Activated naive CD8-positive, alpha-beta T cell treated with anti-CD3 and anti-CD28 coated beads for 36 hours (primary cell): Measurements from ENCODE around the gene CNN3. TPM values are rescaled to one million over a fixed set of nuclear protein-coding genes. Genes with fewer than 3 reads are reported as not detected.

Experiments
- DNase-seq: peaks from one replicate; pipeline ENCODE4 v3.0.0; 2021
- H3K27ac Mint-ChIP-seq: one replicate; pipeline ENCODE4 v1.8.0; 2022; ENCODE audit warnings: mild to moderate bottlenecking, moderate library complexity, mixed read lengths
- H3K27me3 Mint-ChIP-seq: one replicate; pipeline ENCODE4 v1.8.0; 2022; ENCODE audit warnings: mild to moderate bottlenecking, mixed read lengths
- H3K36me3 Mint-ChIP-seq: one replicate; pipeline ENCODE4 v1.8.0; 2021; ENCODE audit warnings: mild to moderate bottlenecking, mixed read lengths
- H3K4me1 Mint-ChIP-seq: one replicate; pipeline ENCODE4 v1.8.0; 2021; ENCODE audit warnings: mixed read lengths
- H3K4me3 Mint-ChIP-seq: one replicate; pipeline ENCODE4 v1.8.0; 2022; ENCODE audit warnings: mild to moderate bottlenecking, moderate library complexity, mixed read lengths
- H3K9me3 Mint-ChIP-seq: one replicate; pipeline ENCODE4 v1.8.0; 2022; ENCODE audit warnings: mixed read lengths
- total RNA-seq, 2 experiments: library from RNA; stranded (reverse); gene quantifications; one replicate each; pipeline ENCODE4 v1.2.3, GENCODE V29; 2021

The CNN3 gene
- total RNA-seq = 10 to 100 TPM; 12.9 to 15.2 TPM

- Mint-ChIP-seq H3K27me3 (peaks cover 18% of the 10 kb centered on the region), H3K36me3 (no peaks in the 10 kb centered on the region), H3K4me1 (peaks cover 28% of the 10 kb centered on the region), H3K4me3 (peak within 1 kb of the TSS; percentile 87), H3K9me3 (no peaks in the 10 kb centered on the region), H3K27ac (peak within 1 kb of the TSS; percentile 34)
- peak; percentile 88 for DNase-seq
These were observed at the start of gene CNN3 for GRCh38 chr1:94926915-94927404. TSS of gene CNN3 (minus strand) at chr1:94927110. CDS start at chr1:94926894, 216 bp downstream.

GRCh38 chr1:94974824-94975223, 47.9 kb upstream of the CNN3 start:
- H3K4me1 Mint-ChIP-seq = no peaks in the 10 kb centered on the region
- no peak overlapping the region for H3K27ac Mint-ChIP-seq
- H3K27me3 Mint-ChIP-seq = no peaks in the 10 kb centered on the region
- H3K9me3 Mint-ChIP-seq = no peaks in the 10 kb centered on the region
- peaks cover 3% of the 10 kb centered on the region for H3K36me3 Mint-ChIP-seq
- DNase-seq = no peak
- H3K4me3 Mint-ChIP-seq = no peak overlapping the region

GRCh38 chr1:94974241-94974640, 47.3 kb upstream of the CNN3 start:
- Mint-ChIP-seq H3K36me3 (peaks cover under 1% of the 10 kb centered on the region), H3K27ac (no peak overlapping the region), H3K27me3 (no peaks in the 10 kb centered on the region), H3K9me3 (no peaks in the 10 kb centered on the region), H3K4me3 (no peak overlapping the region), H3K4me1 (no peaks in the 10 kb centered on the region)
- DNase-seq = no peak

DNA sequence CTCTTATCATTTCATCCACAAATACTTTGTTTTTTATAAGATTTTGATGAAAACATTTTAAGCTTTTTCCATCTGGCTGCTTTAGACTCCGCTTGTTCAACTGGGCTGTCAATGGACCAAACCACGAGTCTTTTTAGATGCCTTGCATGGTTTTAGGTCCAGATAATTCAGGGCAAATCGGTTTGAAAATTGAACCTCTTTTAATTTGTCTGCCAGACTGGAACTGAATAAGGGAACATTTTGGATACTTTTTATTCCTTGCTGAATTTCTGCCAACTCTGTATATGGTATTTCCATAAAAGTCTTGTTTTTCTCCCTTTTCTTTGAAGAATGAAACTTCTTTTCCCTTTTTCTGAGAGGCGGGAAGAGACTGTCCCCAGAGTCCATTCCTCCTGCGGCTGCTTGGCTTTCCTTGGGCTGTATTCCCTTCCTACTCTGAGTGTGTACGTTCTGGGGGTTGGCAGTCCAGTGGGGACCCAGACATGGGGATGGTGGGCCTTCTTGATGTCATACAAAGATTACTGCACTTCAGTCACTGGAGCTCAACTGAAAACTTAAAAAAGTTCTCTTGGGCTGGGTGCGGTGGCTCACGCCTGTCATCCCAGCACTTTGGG, 46.5 kb upstream of the CNN3 start:
- Mint-ChIP-seq H3K4me3 (no peak overlapping the region), H3K9me3 (no peaks in the 10 kb centered on the region), H3K36me3 (no peaks in the 10 kb centered on the region), H3K27me3 (no peaks in the 10 kb centered on the region), H3K4me1 (peaks cover 2% of the 10 kb centered on the region), H3K27ac (no peak overlapping the region)
- no peak for DNase-seq

DNA sequence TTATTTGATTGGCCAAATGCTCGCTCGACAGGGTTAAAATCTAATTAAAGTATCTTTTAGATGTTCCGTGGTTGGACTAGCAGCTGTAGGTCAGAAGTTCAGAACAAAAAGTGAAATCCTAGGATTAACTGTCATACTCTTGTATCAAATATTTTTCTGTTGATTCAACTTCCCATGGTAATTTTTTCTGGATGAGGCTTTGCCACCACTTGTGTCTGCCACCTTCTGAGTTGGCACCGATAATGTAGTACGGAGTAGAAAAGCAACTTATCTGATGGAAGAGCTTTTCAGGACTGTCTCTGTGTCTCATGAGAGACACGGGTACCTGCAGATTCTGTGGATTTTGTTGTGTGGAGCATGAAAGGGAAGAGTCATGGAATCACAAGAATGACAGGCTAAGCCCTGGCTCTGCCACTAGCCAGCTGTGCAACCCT, 44.6 kb upstream of the CNN3 start:
- Mint-ChIP-seq H3K36me3 (no peaks in the 10 kb centered on the region), H3K4me3 (no peak overlapping the region), H3K27ac (no peak overlapping the region), H3K27me3 (no peaks in the 10 kb centered on the region), H3K4me1 (peaks cover 2% of the 10 kb centered on the region), H3K9me3 (no peaks in the 10 kb centered on the region)
- DNase-seq = no peak

GRCh38 chr1:94970783-94971182, 43.9 kb upstream of the CNN3 start:
- H3K36me3 Mint-ChIP-seq = no peaks in the 10 kb centered on the region
- H3K4me1 Mint-ChIP-seq = peaks cover 2% of the 10 kb centered on the region
- no peak overlapping the region for H3K4me3 Mint-ChIP-seq
- no peak overlapping the region for H3K27ac Mint-ChIP-seq
- H3K9me3 Mint-ChIP-seq = no peaks in the 10 kb centered on the region
- no peaks in the 10 kb centered on the region for H3K27me3 Mint-ChIP-seq
- DNase-seq = no peak

DNA sequence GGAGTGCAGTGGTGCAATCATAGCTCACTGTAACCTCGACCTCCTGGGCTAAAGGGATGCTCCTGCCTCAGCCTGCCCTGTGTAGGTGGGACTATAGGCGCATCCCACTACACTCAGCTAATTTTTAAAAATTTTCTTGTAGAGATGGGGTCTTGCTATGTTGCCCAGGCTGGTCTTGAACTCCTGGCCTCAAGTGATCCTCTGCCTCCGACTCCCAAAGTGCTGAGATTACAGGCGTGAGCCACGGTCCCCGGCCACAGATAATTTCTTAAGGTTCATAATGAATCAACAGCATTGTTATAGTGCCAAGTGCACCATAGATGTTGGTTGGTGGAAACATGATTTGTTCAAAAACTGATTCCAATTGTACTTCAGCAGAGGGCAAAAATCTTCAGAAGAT, 42.2 kb upstream of the CNN3 start:
- DNase-seq = no peak
- Mint-ChIP-seq H3K27ac (no peak overlapping the region), H3K4me3 (no peak overlapping the region), H3K9me3 (no peaks in the 10 kb centered on the region), H3K27me3 (no peaks in the 10 kb centered on the region), H3K36me3 (no peaks in the 10 kb centered on the region), H3K4me1 (peaks cover 2% of the 10 kb centered on the region)

GRCh38 chr1:94966033-94966432, 39.1 kb upstream of the CNN3 start:
- Mint-ChIP-seq H3K27me3 (no peaks in the 10 kb centered on the region), H3K4me1 (peaks cover 15% of the 10 kb centered on the region), H3K27ac (no peak overlapping the region), H3K9me3 (no peaks in the 10 kb centered on the region), H3K36me3 (no peaks in the 10 kb centered on the region), H3K4me3 (no peak overlapping the region)
- DNase-seq = no peak

GRCh38 chr1:94963864-94964263, 37.0 kb upstream of the CNN3 start:
- Mint-ChIP-seq H3K4me3 (no peak overlapping the region), H3K4me1 (peaks cover 15% of the 10 kb centered on the region), H3K9me3 (no peaks in the 10 kb centered on the region), H3K27me3 (no peaks in the 10 kb centered on the region), H3K36me3 (no peaks in the 10 kb centered on the region), H3K27ac (no peak overlapping the region)
- no peak for DNase-seq

DNA sequence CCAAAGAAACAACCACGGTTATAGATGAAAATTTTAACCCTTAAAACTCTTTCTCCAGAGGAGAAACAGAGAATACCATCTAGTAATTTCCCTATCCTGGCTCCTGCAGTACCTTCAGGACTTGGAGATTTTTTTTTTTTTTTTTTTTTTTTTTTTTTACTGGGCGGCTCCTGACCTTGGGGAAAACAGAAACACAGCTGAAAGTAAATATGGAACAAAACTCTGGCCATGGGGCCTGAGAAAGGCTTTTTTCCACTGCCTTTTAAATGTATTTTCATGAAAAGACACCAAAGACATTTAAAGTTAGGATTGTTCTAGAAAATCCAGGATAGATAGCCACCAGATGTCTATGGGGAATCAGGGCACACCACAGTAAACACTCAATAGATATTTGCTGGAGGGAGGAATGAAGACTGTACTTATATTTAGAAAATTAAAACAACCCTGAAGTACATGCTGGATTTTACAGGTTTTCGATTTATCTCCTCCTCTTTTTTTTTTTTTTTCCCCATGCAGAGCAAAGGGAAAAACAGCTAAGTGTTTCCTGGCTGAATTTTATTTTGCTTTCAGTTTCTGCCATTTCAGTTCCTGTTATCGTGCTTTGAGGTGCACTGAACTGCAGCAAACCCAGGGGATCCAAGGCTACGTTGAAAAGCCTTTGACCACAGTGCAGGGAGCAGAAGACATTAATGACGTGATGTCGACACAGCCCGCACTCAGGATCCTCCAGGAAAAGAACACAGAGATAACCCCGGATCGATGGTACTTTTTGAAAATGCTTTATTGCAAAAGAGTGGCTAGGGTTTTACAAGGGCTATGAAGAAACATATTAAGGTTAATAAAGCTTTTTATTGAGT, 35.7 kb upstream of the CNN3 start:
- Mint-ChIP-seq H3K27ac (peak overlapping the region; percentile 91), H3K4me3 (peak overlapping the region; percentile 93), H3K4me1 (peaks cover 13% of the 10 kb centered on the region), H3K27me3 (no peaks in the 10 kb centered on the region), H3K9me3 (no peaks in the 10 kb centered on the region), H3K36me3 (no peaks in the 10 kb centered on the region)
- DNase-seq = peak; percentile 29

GRCh38 chr1:94961988-94962387, 35.1 kb upstream of the CNN3 start:
- H3K36me3 Mint-ChIP-seq = no peaks in the 10 kb centered on the region
- no peak for DNase-seq
- H3K4me1 Mint-ChIP-seq = peaks cover 13% of the 10 kb centered on the region
- peak overlapping the region; percentile 29 for H3K27ac Mint-ChIP-seq
- H3K4me3 Mint-ChIP-seq = no peak overlapping the region
- H3K9me3 Mint-ChIP-seq = no peaks in the 10 kb centered on the region
- no peaks in the 10 kb centered on the region for H3K27me3 Mint-ChIP-seq

DNA sequence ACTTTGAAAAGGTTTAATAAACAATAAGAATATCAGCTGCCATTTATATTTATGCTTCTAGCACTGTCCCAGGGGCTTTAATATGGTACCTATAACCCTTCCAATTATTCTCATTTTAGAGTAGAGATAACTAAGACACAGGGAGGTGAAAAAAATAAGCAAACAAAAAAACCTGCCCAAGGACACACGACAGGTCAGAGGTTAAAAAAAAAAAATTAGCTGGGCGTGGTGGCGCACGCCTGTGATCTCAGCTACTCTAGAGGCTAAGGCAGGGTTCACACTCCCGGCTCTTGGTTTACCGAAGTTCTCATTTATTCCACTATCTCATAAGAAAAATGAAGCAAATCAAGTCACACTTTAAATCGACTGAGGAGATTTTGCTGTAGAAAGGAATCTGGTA, 34.7 kb upstream of the CNN3 start:
- H3K27ac Mint-ChIP-seq = no peak overlapping the region
- DNase-seq = no peak

DNA sequence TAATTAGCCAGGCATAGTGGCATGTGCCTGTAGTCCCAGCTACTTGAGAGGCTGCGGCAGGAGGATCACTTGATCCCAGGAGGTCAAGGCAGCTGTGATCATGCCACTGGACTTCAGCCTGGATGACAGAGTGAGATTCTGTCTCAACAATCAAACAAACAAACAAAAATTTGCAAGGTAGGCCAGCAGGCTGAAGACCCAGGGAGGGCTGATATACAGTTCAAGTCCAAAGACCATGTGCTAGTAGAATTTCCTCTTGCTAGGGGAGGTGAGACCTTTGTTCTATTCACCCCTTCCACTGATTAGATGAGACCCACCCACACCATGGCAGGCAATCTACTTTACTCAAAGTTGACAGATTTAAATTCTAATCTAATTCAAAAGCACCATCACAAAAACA, 31.2 kb upstream of the CNN3 start:
- DNase-seq = no peak
- H3K27me3 Mint-ChIP-seq = no peaks in the 10 kb centered on the region
- no peaks in the 10 kb centered on the region for H3K36me3 Mint-ChIP-seq
- H3K4me1 Mint-ChIP-seq = peaks cover 13% of the 10 kb centered on the region
- H3K9me3 Mint-ChIP-seq = no peaks in the 10 kb centered on the region
- H3K27ac Mint-ChIP-seq = no peak overlapping the region
- no peak overlapping the region for H3K4me3 Mint-ChIP-seq

More for the DNA sequence above, 34.7 kb upstream of the CNN3 start:
- H3K4me1 Mint-ChIP-seq = peaks cover 13% of the 10 kb centered on the region
- no peaks in the 10 kb centered on the region for H3K9me3 Mint-ChIP-seq
- H3K27me3 Mint-ChIP-seq = no peaks in the 10 kb centered on the region
- H3K4me3 Mint-ChIP-seq = no peak overlapping the region
- H3K36me3 Mint-ChIP-seq = no peaks in the 10 kb centered on the region

GRCh38 chr1:94955767-94956632, 29.1 kb upstream of the CNN3 start:
- Mint-ChIP-seq H3K9me3 (no peaks in the 10 kb centered on the region), H3K4me3 (no peak overlapping the region), H3K27me3 (no peaks in the 10 kb centered on the region), H3K4me1 (no peaks in the 10 kb centered on the region), H3K36me3 (peaks cover 2% of the 10 kb centered on the region), H3K27ac (no peak overlapping the region)
- DNase-seq = no peak
